ENCODE measurements around the gene PTH1R. TPM values are rescaled to one million over a fixed set of nuclear protein-coding genes. Genes with fewer than 3 reads are reported as not detected.

PTH1R gene
- total and polyA plus RNA-seq, 11 donors = 2.1 to 23.4 (median 6.5) TPM

DNA sequence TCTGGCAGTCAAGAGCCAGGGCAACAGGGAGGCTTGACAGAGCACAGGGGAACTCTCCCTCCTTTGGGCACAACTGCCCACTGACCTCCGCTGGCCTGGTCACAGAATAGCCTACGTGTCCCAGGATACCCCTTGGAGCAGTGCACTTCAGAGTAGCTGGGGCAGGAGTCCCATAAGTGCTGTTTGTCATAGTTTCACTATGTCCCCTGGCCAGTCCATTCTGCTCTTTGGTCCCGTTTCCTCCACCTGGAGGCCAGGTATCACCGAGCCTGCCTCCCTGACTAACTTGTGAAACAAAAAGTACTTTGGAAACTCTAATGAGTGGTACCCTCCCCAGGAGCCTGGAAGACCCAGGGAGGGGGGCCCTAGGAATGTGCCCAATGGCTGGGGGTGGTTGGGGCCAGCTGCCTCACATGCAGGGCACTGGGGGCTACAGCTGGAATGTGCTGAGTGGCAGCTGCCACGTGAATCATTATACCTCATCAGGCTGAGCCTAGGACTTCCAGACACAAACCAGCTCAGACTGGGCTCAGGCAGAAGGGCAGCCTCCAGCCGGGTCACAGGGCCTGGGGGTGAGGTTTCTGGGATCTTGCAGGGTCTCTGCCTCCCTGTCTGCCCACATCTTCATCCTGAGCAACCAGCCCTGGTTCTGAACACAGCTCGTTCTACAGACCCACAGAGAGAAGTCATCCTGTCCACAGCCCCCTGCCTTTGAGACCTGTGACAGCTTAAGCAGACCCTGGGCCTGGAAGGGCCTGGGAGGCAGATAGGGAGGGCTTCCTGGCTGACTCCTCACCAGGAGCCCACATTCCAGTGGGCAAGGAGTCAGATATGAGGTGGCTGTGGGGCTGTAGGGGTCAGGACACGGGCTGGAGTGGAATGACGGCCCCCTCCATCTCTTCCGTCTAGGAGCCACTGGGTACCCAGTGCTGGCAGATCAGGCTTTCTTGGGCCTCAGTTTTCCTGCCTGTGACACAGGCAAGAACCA, 914 bp upstream of the PTH1R start:
- ATAC-seq (no peak), DNase-seq (no peak)
- intact Hi-C loops (cut with DNase I) = no loop called here
- Histone ChIP-seq H3K27me3 (peaks cover 0 to 16% (median 2%) of the 10 kb centered on the region in 9 donors), H3K4me3 (no peak overlapping the region), H3K27ac (no peak overlapping the region), H3K9me3 (no peaks in the 10 kb centered on the region), H3K4me1 (peaks cover 0 to 71% (median 33%) of the 10 kb centered on the region in 12 donors), H3K36me3 (no peaks in the 10 kb centered on the region)
- WGBS, 4 donors = 85 to 91% (median 89%) methylated on average over 7 to 10 of the region's 10 CpGs
- TF ChIP-seq, protein P1, sequence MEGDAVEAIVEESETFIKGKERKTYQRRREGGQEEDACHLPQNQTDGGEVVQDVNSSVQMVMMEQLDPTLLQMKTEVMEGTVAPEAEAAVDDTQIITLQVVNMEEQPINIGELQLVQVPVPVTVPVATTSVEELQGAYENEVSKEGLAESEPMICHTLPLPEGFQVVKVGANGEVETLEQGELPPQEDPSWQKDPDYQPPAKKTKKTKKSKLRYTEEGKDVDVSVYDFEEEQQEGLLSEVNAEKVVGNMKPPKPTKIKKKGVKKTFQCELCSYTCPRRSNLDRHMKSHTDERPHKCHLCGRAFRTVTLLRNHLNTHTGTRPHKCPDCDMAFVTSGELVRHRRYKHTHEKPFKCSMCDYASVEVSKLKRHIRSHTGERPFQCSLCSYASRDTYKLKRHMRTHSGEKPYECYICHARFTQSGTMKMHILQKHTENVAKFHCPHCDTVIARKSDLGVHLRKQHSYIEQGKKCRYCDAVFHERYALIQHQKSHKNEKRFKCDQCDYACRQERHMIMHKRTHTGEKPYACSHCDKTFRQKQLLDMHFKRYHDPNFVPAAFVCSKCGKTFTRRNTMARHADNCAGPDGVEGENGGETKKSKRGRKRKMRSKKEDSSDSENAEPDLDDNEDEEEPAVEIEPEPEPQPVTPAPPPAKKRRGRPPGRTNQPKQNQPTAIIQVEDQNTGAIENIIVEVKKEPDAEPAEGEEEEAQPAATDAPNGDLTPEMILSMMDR (IDR thresholded peaks at IDR 0.05) = no peak
- no peak for TF ChIP-seq POLR2A (IDR thresholded peaks at IDR 0.05)

DNA sequence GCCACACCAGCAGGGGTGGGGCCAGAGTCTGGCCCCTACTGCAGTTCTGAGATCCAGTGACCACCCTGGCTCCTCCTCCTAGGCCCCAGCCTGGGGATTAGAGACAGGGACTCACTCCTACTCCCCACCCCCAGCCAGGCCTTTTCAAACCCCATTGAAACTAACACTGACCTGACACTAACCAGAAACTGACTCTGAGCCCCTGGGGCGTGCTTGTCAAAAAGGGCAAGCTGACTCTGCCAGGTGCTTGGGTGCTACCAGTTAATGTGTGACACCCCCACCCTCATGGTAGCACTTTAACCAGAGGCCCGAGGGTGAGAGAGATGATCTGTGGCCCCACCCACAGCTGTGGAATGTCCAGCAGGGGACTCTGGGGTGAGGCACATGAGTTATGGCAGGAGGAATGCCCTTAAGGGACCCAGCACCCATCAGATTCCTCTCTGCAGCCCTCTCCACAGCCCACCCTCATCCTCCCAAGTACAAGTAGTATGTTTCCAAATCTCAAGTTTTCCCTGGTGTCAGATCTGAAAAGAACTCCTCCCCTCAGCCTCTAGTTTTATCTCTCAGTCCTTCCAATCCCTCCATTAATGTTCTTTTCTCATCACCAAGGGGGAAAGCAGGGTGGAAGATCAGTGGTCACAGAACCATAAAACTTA, 1.4 kb downstream of the PTH1R start:
- peaks cover 0 to 37% (median 9%) of the 10 kb centered on the region in 9 donors for H3K27me3 ChIP-seq
- H3K36me3 ChIP-seq = no peaks in the 10 kb centered on the region
- no peak overlapping the region for H3K4me3 ChIP-seq
- peak in 1 of 4 donors; percentile 2 for ATAC-seq
- H3K4me1 ChIP-seq = peaks cover 0 to 58% (median 27%) of the 10 kb centered on the region in 12 donors
- no peak for DNase-seq
- WGBS, 4 donors = 45 to 56% (median 53%) methylated on average over 2 of the region's 2 CpGs
- intact Hi-C loops (cut with DNase I) = no loop called here
- H3K9me3 ChIP-seq = no peaks in the 10 kb centered on the region
- TF ChIP-seq, protein P1 (IDR thresholded peaks at IDR 0.05) = no peak
- TF ChIP-seq POLR2A (IDR thresholded peaks at IDR 0.05) = no peak
- peak overlapping the region in 1 of 12 donors; percentile 37 for H3K27ac ChIP-seq

DNA sequence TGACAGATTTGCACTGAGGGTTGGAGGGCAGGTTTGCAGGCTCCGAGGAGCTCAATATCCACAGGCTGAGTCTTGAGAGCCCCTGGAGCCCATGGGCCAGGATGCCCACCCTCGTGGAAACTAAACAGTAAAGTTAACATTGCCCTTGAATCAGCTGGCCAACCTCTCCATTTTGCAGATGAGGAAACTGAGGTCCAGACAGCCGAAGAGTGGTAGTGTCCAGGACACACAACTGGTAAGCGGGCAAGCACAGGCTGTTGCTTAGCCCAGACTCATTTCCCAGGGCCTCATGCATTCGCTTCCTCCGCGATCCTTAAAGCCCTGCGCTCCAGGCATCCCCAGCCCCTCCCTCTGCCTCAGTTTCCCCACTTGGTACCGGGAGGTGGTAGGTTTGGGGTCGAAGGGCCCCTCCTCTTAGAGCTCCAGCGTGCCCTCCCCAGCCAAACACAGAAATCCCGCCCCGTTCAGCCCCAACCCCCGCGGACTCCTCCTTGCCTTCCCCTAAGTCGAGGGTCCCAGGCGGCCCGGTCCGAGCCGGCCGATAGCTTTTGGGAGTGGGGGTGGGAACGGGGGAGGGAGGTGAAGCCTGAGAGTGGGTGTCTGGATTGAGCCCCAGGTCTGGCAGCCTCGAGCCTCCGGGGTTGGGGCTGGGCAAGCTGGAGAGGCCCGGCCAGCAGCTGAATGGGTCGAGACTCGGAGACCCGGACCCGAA, 3.5 kb downstream of the PTH1R start:
- intact Hi-C loops (cut with DNase I) = no loop called here
- ATAC-seq (no peak), DNase-seq (no peak)
- TF ChIP-seq POLR2A (IDR thresholded peaks at IDR 0.05) = no peak
- TF ChIP-seq, protein P1 (IDR thresholded peaks at IDR 0.05) = no peak
- Histone ChIP-seq H3K36me3 (no peaks in the 10 kb centered on the region), H3K4me3 (peak overlapping the region; percentile 46 to 68 (median 62)), H3K9me3 (no peaks in the 10 kb centered on the region), H3K4me1 (peaks cover 0 to 39% (median 19%) of the 10 kb centered on the region in 12 donors), H3K27me3 (peaks cover 0 to 38% (median 9%) of the 10 kb centered on the region in 9 donors), H3K27ac (peak overlapping the region in 11 of 12 donors; percentile 10 to 82 (median 74))
- 44 to 58% (median 49%) methylated on average over 27 to 29 of the region's 29 CpGs for WGBS, 4 donors

All from heart left ventricle (tissue), 16 donors.